Measurements from ENCODE around the gene HSPA12A.

HSPA12A gene

GRCh38 chr10:116665541-116666125 is 76.7 kb downstream of the HSPA12A start:
- TF ChIP-seq, protein P1, sequence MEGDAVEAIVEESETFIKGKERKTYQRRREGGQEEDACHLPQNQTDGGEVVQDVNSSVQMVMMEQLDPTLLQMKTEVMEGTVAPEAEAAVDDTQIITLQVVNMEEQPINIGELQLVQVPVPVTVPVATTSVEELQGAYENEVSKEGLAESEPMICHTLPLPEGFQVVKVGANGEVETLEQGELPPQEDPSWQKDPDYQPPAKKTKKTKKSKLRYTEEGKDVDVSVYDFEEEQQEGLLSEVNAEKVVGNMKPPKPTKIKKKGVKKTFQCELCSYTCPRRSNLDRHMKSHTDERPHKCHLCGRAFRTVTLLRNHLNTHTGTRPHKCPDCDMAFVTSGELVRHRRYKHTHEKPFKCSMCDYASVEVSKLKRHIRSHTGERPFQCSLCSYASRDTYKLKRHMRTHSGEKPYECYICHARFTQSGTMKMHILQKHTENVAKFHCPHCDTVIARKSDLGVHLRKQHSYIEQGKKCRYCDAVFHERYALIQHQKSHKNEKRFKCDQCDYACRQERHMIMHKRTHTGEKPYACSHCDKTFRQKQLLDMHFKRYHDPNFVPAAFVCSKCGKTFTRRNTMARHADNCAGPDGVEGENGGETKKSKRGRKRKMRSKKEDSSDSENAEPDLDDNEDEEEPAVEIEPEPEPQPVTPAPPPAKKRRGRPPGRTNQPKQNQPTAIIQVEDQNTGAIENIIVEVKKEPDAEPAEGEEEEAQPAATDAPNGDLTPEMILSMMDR (IDR thresholded peaks at IDR 0.05; ENCODE audit: low read depth, low read length, missing control alignments), result no peak
- no peak overlapping the region for H3K4me3 ChIP-seq (replicated peaks; ENCODE audit: low read depth, low read length)
- DNase-seq (ENCODE audit: extremely low read depth, low read depth), result no peak

DNA sequence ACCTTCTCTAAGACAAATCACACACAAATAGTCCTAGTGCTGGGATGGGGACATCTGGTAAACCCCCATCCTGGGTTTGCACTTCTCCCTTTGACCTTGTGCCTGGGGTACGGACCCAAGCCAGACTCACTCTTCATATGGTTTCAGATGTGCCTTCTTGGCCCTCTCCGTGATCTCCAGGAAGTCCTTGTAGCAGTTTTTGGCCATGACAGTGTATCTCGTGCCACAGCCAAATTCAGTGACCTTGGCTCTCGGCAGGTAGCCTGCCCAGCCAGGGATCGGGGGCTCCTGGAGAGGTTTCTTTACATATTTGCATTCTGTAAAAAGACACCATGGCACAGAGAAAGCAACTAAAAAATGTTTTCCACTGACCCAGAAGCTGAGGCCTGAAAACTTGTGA is 77.7 kb downstream of the HSPA12A start:
- DNase-seq (ENCODE audit: extremely low read depth, low read depth), result no peak
- H3K4me3 ChIP-seq (replicated peaks; ENCODE audit: low read depth, low read length), result no peak overlapping the region
- TF ChIP-seq, protein P1 (IDR thresholded peaks at IDR 0.05; ENCODE audit: low read depth, low read length, missing control alignments), result no peak

DNA sequence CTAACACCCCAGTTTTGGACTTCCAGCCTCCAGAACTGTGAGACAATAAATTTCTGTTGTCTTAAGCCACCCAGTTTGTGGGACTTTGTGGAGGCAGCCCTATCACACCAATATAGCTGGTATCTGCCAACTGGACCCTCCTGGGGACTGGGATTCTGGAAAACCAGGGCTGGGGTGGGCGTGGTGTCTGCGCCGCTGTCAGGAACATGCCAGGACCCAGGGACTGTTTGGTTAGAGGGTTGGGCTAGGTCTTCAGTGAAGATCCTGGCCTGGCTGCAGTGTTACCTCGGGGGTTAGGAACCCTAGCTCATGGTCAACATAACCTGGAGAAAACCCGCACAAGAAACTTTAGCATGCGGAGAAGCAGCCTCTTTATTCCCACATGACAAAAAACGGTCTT is 79.0 kb downstream of the HSPA12A start:
- H3K4me3 ChIP-seq (replicated peaks; ENCODE audit: low read depth, low read length), result no peak overlapping the region
- DNase-seq (ENCODE audit: extremely low read depth, low read depth), result no peak
- TF ChIP-seq, protein P1 (IDR thresholded peaks at IDR 0.05; ENCODE audit: low read depth, low read length, missing control alignments), result no peak

DNA sequence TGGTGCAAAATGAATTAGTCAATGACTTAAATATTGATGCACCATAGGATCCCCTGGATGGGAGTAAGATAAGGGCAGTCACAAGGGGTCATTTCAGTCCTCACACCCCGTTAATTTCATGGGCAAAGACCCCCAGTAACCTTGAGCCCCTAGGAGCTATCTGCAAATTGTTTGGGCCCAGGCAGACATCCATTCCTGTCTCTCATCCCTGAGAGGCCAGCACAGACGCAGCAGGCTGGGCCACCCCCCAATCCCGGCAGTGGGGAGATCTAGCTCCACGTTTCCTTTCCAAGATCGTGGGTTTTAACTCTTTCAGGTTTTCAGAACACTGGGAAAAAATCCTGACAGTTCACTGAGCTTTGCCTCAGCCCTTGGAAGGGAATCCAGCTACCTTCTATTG is 81.5 kb downstream of the HSPA12A start:
- H3K4me3 ChIP-seq (replicated peaks; ENCODE audit: low read depth, low read length), result no peak overlapping the region
- DNase-seq (ENCODE audit: extremely low read depth, low read depth), result no peak
- TF ChIP-seq, protein P1 (IDR thresholded peaks at IDR 0.05; ENCODE audit: low read depth, low read length, missing control alignments), result no peak

- H3K4me3 ChIP-seq (replicated peaks; ENCODE audit: low read depth, low read length), result no peak overlapping the region
- TF ChIP-seq, protein P1 (IDR thresholded peaks at IDR 0.05; ENCODE audit: low read depth, low read length, missing control alignments), result no peak
- DNase-seq (ENCODE audit: extremely low read depth, low read depth), result no peak
These were observed 83.2 kb downstream of the HSPA12A start for GRCh38 chr10:116659049-116659670.

DNA sequence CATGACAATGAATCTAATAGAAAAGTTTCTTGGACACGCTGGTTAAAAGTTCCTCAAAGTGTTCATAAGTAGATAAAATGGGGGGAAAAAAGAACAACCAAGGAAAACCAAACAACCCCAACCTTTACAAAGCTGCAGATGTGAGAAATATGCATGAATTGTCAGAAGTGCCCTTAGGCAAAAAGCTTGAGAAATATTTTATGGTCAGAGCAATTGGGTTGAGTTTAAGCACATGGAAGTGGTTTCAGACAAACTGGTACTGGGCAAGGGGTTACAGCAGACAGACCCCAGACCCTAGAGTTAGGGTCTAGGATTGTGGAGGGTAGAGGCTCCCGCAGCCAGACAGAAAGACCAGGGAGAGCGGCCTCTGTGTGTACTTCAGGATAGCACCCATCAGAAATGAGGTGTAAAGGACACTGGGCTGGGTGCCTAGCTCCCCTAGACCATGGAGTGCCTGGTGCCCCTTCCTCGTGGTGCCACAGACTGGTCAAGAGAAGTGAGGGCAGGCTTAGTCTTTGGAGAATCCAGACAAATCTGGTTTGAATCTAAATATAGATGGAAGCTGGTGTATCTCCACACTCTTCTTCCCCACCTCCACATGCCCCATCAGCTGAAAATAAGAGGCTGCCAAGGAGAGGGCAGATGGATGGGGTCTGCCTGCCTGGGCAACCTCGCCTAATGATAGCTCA is 84.4 kb downstream of the HSPA12A start:
- TF ChIP-seq, protein P1 (IDR thresholded peaks at IDR 0.05; ENCODE audit: low read depth, low read length, missing control alignments), result no peak
- DNase-seq (ENCODE audit: extremely low read depth, low read depth), result no peak
- H3K4me3 ChIP-seq (replicated peaks; ENCODE audit: low read depth, low read length), result no peak overlapping the region
